ENCODE measurements around the gene THSD7A. TPM values are rescaled to one million over a fixed set of nuclear protein-coding genes. Genes with fewer than 3 reads are reported as not detected.

THSD7A gene
- polyA plus RNA-seq, 1 experiment: 0.06 TPM

DNA sequence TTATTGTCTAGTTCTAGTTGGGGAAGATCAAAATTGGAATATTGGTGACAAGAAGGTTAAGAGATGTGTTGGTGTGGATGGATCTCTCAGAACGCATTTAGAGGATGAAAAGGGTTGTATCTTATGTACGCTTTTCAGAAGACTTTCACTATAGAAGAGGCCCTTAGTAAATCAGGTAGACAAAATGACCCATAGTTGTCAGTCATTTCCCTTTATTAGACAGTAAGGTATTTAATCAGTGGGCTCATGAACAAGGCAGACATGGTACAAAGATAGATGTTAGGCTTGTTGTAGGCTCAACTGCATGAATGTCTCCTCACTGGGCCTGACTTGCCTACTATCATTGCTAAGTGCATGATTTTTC lies 499.2 kb downstream of the THSD7A start:
- Histone ChIP-seq H3K27me3 (ENCODE audit: control insufficient read depth, insufficient read depth, low read length) (no peaks in the 10 kb centered on the region), H3K4me3 (ENCODE audit: low read depth, low read length) (no peak overlapping the region), H3K9me3 (ENCODE audit: control insufficient read depth, insufficient read depth, low read length) (no peaks in the 10 kb centered on the region), H3K27ac (ENCODE audit: low read depth, low read length) (no peak overlapping the region)
- no peak for DNase-seq (ENCODE audit: low read depth, low spot score)
- TF ChIP-seq CTCF (IDR thresholded peaks at IDR 0.05; ENCODE audit: low read depth, low read length): no peak
- ChIA-PET POLR2A (no interaction called here), CTCF (no interaction called here)

GRCh38 chr7:11332186-11332864 lies 499.7 kb downstream of the THSD7A start:
- no peak for DNase-seq (ENCODE audit: low read depth, low spot score)
- POLR2A ChIA-PET: no interaction called here
- no peaks in the 10 kb centered on the region for H3K9me3 ChIP-seq (ENCODE audit: control insufficient read depth, insufficient read depth, low read length)
- TF ChIP-seq CTCF (IDR thresholded peaks at IDR 0.05; ENCODE audit: low read depth, low read length): no peak
- H3K27me3 ChIP-seq (ENCODE audit: control insufficient read depth, insufficient read depth, low read length): no peaks in the 10 kb centered on the region
- no peak overlapping the region for H3K27ac ChIP-seq (ENCODE audit: low read depth, low read length)
- no peak overlapping the region for H3K4me3 ChIP-seq (ENCODE audit: low read depth, low read length)
- CTCF ChIA-PET: no interaction called here

GRCh38 chr7:11331128-11332102 lies 500.6 kb downstream of the THSD7A start:
- no peak overlapping the region for H3K27ac ChIP-seq (ENCODE audit: low read depth, low read length)
- no peak for DNase-seq (ENCODE audit: low read depth, low spot score)
- H3K4me3 ChIP-seq (ENCODE audit: low read depth, low read length): no peak overlapping the region
- ChIA-PET POLR2A (no interaction called here), CTCF (no interaction called here)
- no peaks in the 10 kb centered on the region for H3K9me3 ChIP-seq (ENCODE audit: control insufficient read depth, insufficient read depth, low read length)
- TF ChIP-seq CTCF (IDR thresholded peaks at IDR 0.05; ENCODE audit: low read depth, low read length): no peak
- H3K27me3 ChIP-seq (ENCODE audit: control insufficient read depth, insufficient read depth, low read length): no peaks in the 10 kb centered on the region

DNA sequence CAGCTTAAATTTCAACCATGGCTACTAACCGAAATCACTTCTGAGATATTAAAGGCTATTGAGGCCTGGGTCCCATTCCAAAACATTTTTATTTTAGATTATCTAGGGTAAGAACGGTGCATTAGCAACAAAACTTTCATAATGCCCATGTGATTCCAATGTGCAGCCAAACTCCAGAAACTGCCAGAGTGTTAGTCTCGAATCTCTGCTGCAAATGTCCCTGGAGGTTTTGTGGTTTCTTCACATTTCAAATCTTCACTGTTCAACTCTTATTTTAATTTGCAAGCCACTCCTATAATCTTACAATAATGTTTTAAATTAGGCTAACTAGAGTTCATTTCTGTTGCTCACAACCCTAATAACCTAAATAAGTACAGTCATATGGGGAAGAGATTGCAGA lies 501.3 kb downstream of the THSD7A start:
- DNase-seq (ENCODE audit: low read depth, low spot score): no peak
- POLR2A ChIA-PET: no interaction called here
- CTCF ChIA-PET: no interaction called here

More for the DNA sequence above, 501.3 kb downstream of the THSD7A start:
- TF ChIP-seq CTCF (IDR thresholded peaks at IDR 0.05; ENCODE audit: low read depth, low read length): no peak
- H3K4me3 ChIP-seq (ENCODE audit: low read depth, low read length): no peak overlapping the region
- no peaks in the 10 kb centered on the region for H3K27me3 ChIP-seq (ENCODE audit: control insufficient read depth, insufficient read depth, low read length)
- H3K27ac ChIP-seq (ENCODE audit: low read depth, low read length): no peak overlapping the region
- H3K9me3 ChIP-seq (ENCODE audit: control insufficient read depth, insufficient read depth, low read length): no peaks in the 10 kb centered on the region
